Spleen (tissue), 11 donors: ENCODE data around the gene NLGN1. TPM values are rescaled to one million over a fixed set of nuclear protein-coding genes. Genes with fewer than 3 reads are reported as not detected.

Source experiments
- DNase-seq: peaks from one replicate; pipeline ENCODE4 v3.0.0-alpha.2; 2020
- H3K27ac ChIP-seq, 8 donors: fragments of 200-600 bp; sonication (generic) in 7 of 8; 1 replicate in 4 of 8; 2 replicates in 4 of 8; pipeline versions ENCODE4 v1.5.0 to v1.8.0; 2016 to 2021; ENCODE audit warnings: inconsistent platforms in 4 of 8, mild to moderate bottlenecking in 4 of 8, moderate library complexity in 1 of 8
- H3K27me3 ChIP-seq, 7 donors: fragments of 200-600 bp; sonication (generic) in 6 of 7; replicated peaks in 1 of 7; 1 replicate in 4 of 7; 2 replicates in 3 of 7; pipeline versions ENCODE4 v1.5.0 to v1.8.0; 2016 to 2021; ENCODE audit warnings: inconsistent platforms in 3 of 7, mild to moderate bottlenecking in 1 of 7
- H3K36me3 ChIP-seq, 6 donors: fragments of 200-600 bp; sonication (generic) in 5 of 6; 1 replicate in 4 of 6; 2 replicates in 2 of 6; pipeline versions ENCODE4 v1.5.0 to v1.8.0; 2016 to 2021; ENCODE audit warnings: inconsistent platforms in 2 of 6
- H3K4me1 ChIP-seq, 6 donors: fragments of 200-600 bp; sonication (generic) in 5 of 6; 1 replicate in 3 of 6; 2 replicates in 3 of 6; pipeline versions ENCODE4 v1.5.0 to v1.8.0; 2016 to 2021; ENCODE audit warnings: inconsistent platforms in 3 of 6
- H3K4me3 ChIP-seq, 8 donors: fragments of 200-600 bp; sonication (generic) in 7 of 8; 1 replicate in 4 of 8; 2 replicates in 4 of 8; pipeline versions ENCODE4 v1.5.0 to v1.8.0; 2016 to 2021; ENCODE audit warnings: inconsistent platforms in 4 of 8, mild to moderate bottlenecking in 4 of 8, moderate library complexity in 2 of 8
- H3K9me3 ChIP-seq, 8 donors: fragments of 200-600 bp; sonication (generic) in 7 of 8; 1 replicate in 4 of 8; 2 replicates in 4 of 8; pipeline versions ENCODE4 v1.5.0 to v1.8.0; 2016 to 2021; ENCODE audit warnings: inconsistent platforms in 4 of 8
- CTCF ChIP-seq, 11 experiments: fragments of 200-600 bp in 7 of 11; fragments of 450-650 bp in 4 of 11; sonication (generic) in 4 of 11; IDR thresholded peaks in 8 of 11; conservative IDR thresholded peaks in 3 of 11; 1 replicate in 7 of 11; 2 replicates in 4 of 11; pipeline versions ENCODE4 v1.4.0 to v1.8.0; 2016 to 2021; ENCODE audit warnings: antibody characterized with exemption in 11 of 11, inconsistent platforms in 4 of 11, mild to moderate bottlenecking in 1 of 11
- POLR2A ChIP-seq, 3 donors: fragments of 450-650 bp; IDR thresholded peaks; one replicate each; pipeline ENCODE4 v1.5.1; 2017; ENCODE audit warnings: antibody characterized with exemption in 3 of 3, mild to moderate bottlenecking in 1 of 3
- POLR2AphosphoS5 ChIP-seq, 3 donors: sonication (generic); formaldehyde crosslinking; IDR thresholded peaks; one replicate each; pipeline ENCODE4 v1.5.1; 2017; ENCODE audit warnings: antibody characterized with exemption in 3 of 3
- WGBS, 5 donors: extraction: QIAGEN DNeasy Blood & Tissue Kit in 3 of 5; methylation state at CpG; one replicate each; pipeline versions ENCODE4 v1.1.5 to v1.1.7; 2013 to 2018; 5-methylcytosine and 5-hydroxymethylcytosine counted together
- intact Hi-C: fragments of 100-400 bp; cut with DNase I; formaldehyde crosslinking; loops from one replicate; pipeline ENCODE4 v1.15.0; 2023; ENCODE audit warnings: low total_unique reads
- polyA plus RNA-seq, 3 donors: library from polyadenylated mRNA; stranded (reverse); fragments of 200-250 nt; gene quantifications; one replicate each; pipeline ENCODE4 v1.2.1, GENCODE V29; 2013
- total RNA-seq, 7 donors: library from RNA; depleted of rRNA in 3 of 7; stranded (reverse); fragments of >200 nt in 3 of 7; fragmentation: NEBNext Ultra II Directional in 4 of 7; extraction: Animal tissue kit (Norgen Biotek cat#: 25700) in 4 of 7; gene quantifications; one replicate each; pipeline versions ENCODE4 v1.1.0 to v1.2.1, GENCODE V29; 2016 to 2021
- donor health status: healthy with polysubstance abuse.
- donor health status: DM: no; HTN: no; CAD: no; lungs with moderate emphysema.
- donor health status: DM: no; HTN: no; CAD: no.
- donor health status: Bipolar disorder and iron deficiency.
- donor health status: healthy.
- donor health status: DM: no; HTN: no; CAD: no.
- donor health status: DM: yes; HTN: yes; CAD: no.

The NLGN1 gene
- total and polyA plus RNA-seq, 10 donors, result 0.03 to 0.13 (median 0.03) TPM; not detected in 7

- H3K27me3 ChIP-seq, result peaks cover 5 to 81% (median 47%) of the 10 kb centered on the region in 7 donors
- intact Hi-C loops, result no loop called here
- TF ChIP-seq POLR2AphosphoS5 (IDR thresholded peaks at IDR 0.05), result no peak
- TF ChIP-seq POLR2A (IDR thresholded peaks at IDR 0.05), result no peak
- TF ChIP-seq CTCF (IDR thresholded peaks at IDR 0.05 in 8 of 11, conservative IDR thresholded peaks at IDR 0.05 in 3 of 11), result no peak
- H3K27ac ChIP-seq, result no peak overlapping the region
- WGBS, 5 donors, result 70 to 93% (median 88%) methylated on average over 1 of the region's 1 CpG
- DNase-seq, result no peak
- no peaks in the 10 kb centered on the region for H3K36me3 ChIP-seq
- H3K4me3 ChIP-seq, result no peak overlapping the region
- peaks cover 0 to 37% (median 33%) of the 10 kb centered on the region in 6 donors for H3K4me1 ChIP-seq
- H3K9me3 ChIP-seq, result no peaks in the 10 kb centered on the region
Observed at GRCh38 chr3:173399044-173399443, 1.5 kb downstream of the NLGN1 start.

GRCh38 chr3:173401369-173401768 is 3.8 kb downstream of the NLGN1 start:
- 48 to 86% (median 70%) methylated on average over 3 of the region's 3 CpGs for WGBS, 5 donors
- H3K27ac ChIP-seq, result no peak overlapping the region
- no peaks in the 10 kb centered on the region for H3K36me3 ChIP-seq
- intact Hi-C loops, result no loop called here
- peaks cover 0 to 19% (median 17%) of the 10 kb centered on the region in 6 donors for H3K4me1 ChIP-seq
- H3K4me3 ChIP-seq, result no peak overlapping the region
- TF ChIP-seq CTCF (IDR thresholded peaks at IDR 0.05 in 8 of 11, conservative IDR thresholded peaks at IDR 0.05 in 3 of 11), result no peak
- TF ChIP-seq POLR2A (IDR thresholded peaks at IDR 0.05), result no peak
- TF ChIP-seq POLR2AphosphoS5 (IDR thresholded peaks at IDR 0.05), result no peak
- no peaks in the 10 kb centered on the region for H3K9me3 ChIP-seq
- H3K27me3 ChIP-seq, result peaks cover 5 to 58% (median 26%) of the 10 kb centered on the region in 7 donors
- no peak for DNase-seq

- intact Hi-C loops, result no loop called here
- no peak for DNase-seq
- 34 to 60% (median 52%) methylated on average over 2 of the region's 2 CpGs for WGBS, 5 donors
Observed at GRCh38 chr3:173402656-173403055, 5.1 kb downstream of the NLGN1 start.

GRCh38 chr3:173403376-173403775 is 5.8 kb downstream of the NLGN1 start:
- peaks cover 0 to 38% (median 6%) of the 10 kb centered on the region in 7 donors for H3K27me3 ChIP-seq
- no peaks in the 10 kb centered on the region for H3K9me3 ChIP-seq
- no peak overlapping the region for H3K27ac ChIP-seq
- no peak for DNase-seq
- H3K4me1 ChIP-seq, result peaks cover 0 to under 1% (median 0%) of the 10 kb centered on the region in 6 donors
- intact Hi-C loops, result no loop called here
- TF ChIP-seq POLR2AphosphoS5 (IDR thresholded peaks at IDR 0.05), result no peak
- TF ChIP-seq POLR2A (IDR thresholded peaks at IDR 0.05), result no peak
- TF ChIP-seq CTCF (IDR thresholded peaks at IDR 0.05 in 8 of 11, conservative IDR thresholded peaks at IDR 0.05 in 3 of 11), result no peak
- WGBS, 5 donors, result 69 to 89% (median 77%) methylated on average over 1 of the region's 1 CpG
- no peaks in the 10 kb centered on the region for H3K36me3 ChIP-seq
- no peak overlapping the region for H3K4me3 ChIP-seq

More at GRCh38 chr3:173402656-173403055, 5.1 kb downstream of the NLGN1 start:
- H3K36me3 ChIP-seq, result no peaks in the 10 kb centered on the region
- TF ChIP-seq POLR2A (IDR thresholded peaks at IDR 0.05) (no peak), CTCF (IDR thresholded peaks at IDR 0.05 in 8 of 11, conservative IDR thresholded peaks at IDR 0.05 in 3 of 11) (no peak), POLR2AphosphoS5 (IDR thresholded peaks at IDR 0.05) (no peak)
- H3K4me1 ChIP-seq, result peaks cover 0 to 6% (median 5%) of the 10 kb centered on the region in 6 donors
- H3K9me3 ChIP-seq, result no peaks in the 10 kb centered on the region
- peaks cover 1 to 45% (median 13%) of the 10 kb centered on the region in 7 donors for H3K27me3 ChIP-seq
- H3K4me3 ChIP-seq, result no peak overlapping the region
- H3K27ac ChIP-seq, result no peak overlapping the region
